H9 (cell line): ENCODE data around the gene MIPOL1. TPM values are rescaled to one million over a fixed set of nuclear protein-coding genes. Genes with fewer than 3 reads are reported as not detected.

Experiments
- DNase-seq: peaks from one replicate; pipeline ENCODE4 v3.0.0-alpha.2; 2017
- H2AFZ ChIP-seq: one replicate; pipeline ENCODE4 v1.6.1; 2013; ENCODE audit warnings: mild to moderate bottlenecking, low read length, control low read depth, moderate library complexity
- H2AK5ac ChIP-seq: 2 replicates; pipeline ENCODE4 v1.6.1; 2013; ENCODE audit warnings: low read length, control low read depth, mixed read lengths; ENCODE audit not compliant: insufficient read length
- H2BK120ac ChIP-seq: one replicate; pipeline ENCODE4 v1.6.1; 2013; ENCODE audit warnings: low read depth, mild to moderate bottlenecking, low read length, control low read depth, inconsistent platforms; ENCODE audit not compliant: poor library complexity, severe bottlenecking
- H2BK12ac ChIP-seq: 2 replicates; pipeline ENCODE4 v1.6.1; 2013; ENCODE audit warnings: low read length, control low read depth, mixed read lengths, low read depth; ENCODE audit not compliant: insufficient read length
- H2BK15ac ChIP-seq: 2 replicates; pipeline ENCODE4 v1.6.1; 2013; ENCODE audit warnings: low read depth, low read length, control low read depth
- H2BK20ac ChIP-seq: one replicate; pipeline ENCODE4 v1.6.1; 2013; ENCODE audit warnings: low read depth, mild to moderate bottlenecking, low read length, control low read depth, inconsistent platforms; ENCODE audit not compliant: poor library complexity, severe bottlenecking
- H2BK5ac ChIP-seq: 2 replicates; pipeline ENCODE4 v1.6.1; 2013; ENCODE audit warnings: low read length, control low read depth, mixed read lengths; ENCODE audit not compliant: insufficient read length
- H3K14ac ChIP-seq: 2 replicates; pipeline ENCODE4 v1.6.1; 2013; ENCODE audit warnings: low read length, control low read depth; ENCODE audit not compliant: insufficient read depth
- H3K18ac ChIP-seq: 2 replicates; pipeline ENCODE4 v1.6.1; 2013; ENCODE audit warnings: low read depth, mild to moderate bottlenecking, mixed read lengths, low read length, control low read depth; ENCODE audit not compliant: insufficient read length
- H3K23ac ChIP-seq: 2 replicates; pipeline ENCODE4 v1.6.1; 2013; ENCODE audit warnings: low read length, control low read depth, mixed read lengths, low read depth; ENCODE audit not compliant: insufficient read length
- H3K23me2 ChIP-seq: 2 replicates; pipeline ENCODE4 v1.6.1; 2013; ENCODE audit warnings: low read depth, mild to moderate bottlenecking, mixed read lengths, low read length, control low read depth; ENCODE audit not compliant: insufficient read length, poor library complexity, severe bottlenecking
- H3K27ac ChIP-seq: 2 replicates; pipeline ENCODE4 v1.5.1; 2013; ENCODE audit warnings: low read length, control low read depth, mixed read lengths, low read depth; ENCODE audit not compliant: insufficient read length
- H3K27me3 ChIP-seq: 2 replicates; pipeline ENCODE4 v1.6.1; 2013; ENCODE audit warnings: low read length, control low read depth, inconsistent platforms; ENCODE audit not compliant: insufficient read depth
- H3K4ac ChIP-seq: 2 replicates; pipeline ENCODE4 v1.6.1; 2013; ENCODE audit warnings: low read depth, mild to moderate bottlenecking, control low read depth, inconsistent platforms, low read length, moderate library complexity
- H3K4me1 ChIP-seq: 2 replicates; pipeline ENCODE4 v1.6.1; 2013; ENCODE audit warnings: low read length, control low read depth, inconsistent platforms; ENCODE audit not compliant: insufficient read depth
- H3K4me2 ChIP-seq: 2 replicates; pipeline ENCODE4 v1.6.1; 2013; ENCODE audit warnings: low read length, control low read depth, mixed read lengths; ENCODE audit not compliant: insufficient read length, insufficient read depth
- H3K56ac ChIP-seq: 2 replicates; pipeline ENCODE4 v1.6.1; 2013; ENCODE audit warnings: low read depth, mild to moderate bottlenecking, mixed read lengths, low read length, control low read depth; ENCODE audit not compliant: insufficient read length
- H3K79me1 ChIP-seq: 2 replicates; pipeline ENCODE4 v1.6.1; 2013; ENCODE audit warnings: low read depth, mild to moderate bottlenecking, moderate library complexity, low read length, control low read depth, inconsistent platforms; ENCODE audit not compliant: insufficient read depth, poor library complexity, severe bottlenecking
- H3K79me2 ChIP-seq: 2 replicates; pipeline ENCODE4 v1.6.1; 2013; ENCODE audit warnings: low read length, control low read depth, inconsistent platforms; ENCODE audit not compliant: insufficient read depth
- H3K9ac ChIP-seq: 2 replicates; pipeline ENCODE4 v1.6.1; 2013; ENCODE audit warnings: low read length, control low read depth, mixed read lengths; ENCODE audit not compliant: insufficient read length; ENCODE audit errors: extremely low read depth
- H3K9me3 ChIP-seq: one replicate; pipeline ENCODE4 v1.6.1; 2013; ENCODE audit warnings: low read depth, low read length, inconsistent platforms; ENCODE audit not compliant: control insufficient read depth
- H3T11ph ChIP-seq: one replicate; pipeline ENCODE4 v1.6.1; 2013; ENCODE audit warnings: mild to moderate bottlenecking, low read length, control low read depth, inconsistent platforms
- H4K20me1 ChIP-seq: one replicate; pipeline ENCODE4 v1.6.1; 2013; ENCODE audit not compliant: control insufficient read depth, insufficient read length, insufficient read depth
- H4K5ac ChIP-seq: 2 replicates; pipeline ENCODE4 v1.6.1; 2013; ENCODE audit warnings: low read depth, mild to moderate bottlenecking, mixed read lengths, low read length, control low read depth; ENCODE audit not compliant: insufficient read length
- H4K8ac ChIP-seq: replicated peaks from 2 replicates; pipeline ENCODE4 v1.6.1; 2013; ENCODE audit warnings: low read length, control low read depth, mixed read lengths, low read depth; ENCODE audit not compliant: insufficient read length
- H4K91ac ChIP-seq: 2 replicates; pipeline ENCODE4 v1.6.1; 2013; ENCODE audit warnings: low read depth, mild to moderate bottlenecking, moderate library complexity, mixed read lengths, low read length, control low read depth; ENCODE audit not compliant: insufficient read length
- H3K27ac Mint-ChIP-seq, 3 experiments: 2 replicates in 2 of 3; 3 replicates in 1 of 3; pipeline ENCODE4 v1.8.0; 2020 to 2021; ENCODE audit warnings: mixed read lengths in 3 of 3, mild to moderate bottlenecking in 1 of 3, moderate library complexity in 1 of 3
- H3K27me3 Mint-ChIP-seq: 2 replicates; pipeline ENCODE4 v1.8.0; 2021; ENCODE audit warnings: low read depth, mild to moderate bottlenecking, moderate library complexity, mixed read lengths
- H3K36me3 Mint-ChIP-seq, 3 experiments: 2 replicates in 2 of 3; 3 replicates in 1 of 3; pipeline ENCODE4 v1.8.0; 2020 to 2021; ENCODE audit warnings: low read depth in 3 of 3, mixed read lengths in 3 of 3; ENCODE audit not compliant: insufficient read depth in 1 of 3
- H3K4me1 Mint-ChIP-seq, 2 experiments: 2 replicates each; pipeline ENCODE4 v1.8.0; 2020; ENCODE audit warnings: mixed read lengths in 2 of 2
- H3K4me3 Mint-ChIP-seq, 2 experiments: 2 replicates in 1 of 2; 3 replicates in 1 of 2; pipeline ENCODE4 v1.8.0; 2020 to 2021; ENCODE audit warnings: mild to moderate bottlenecking in 2 of 2, mixed read lengths in 2 of 2, moderate library complexity in 1 of 2
- H3K9me3 Mint-ChIP-seq, 2 experiments: 2 replicates in 1 of 2; 3 replicates in 1 of 2; pipeline ENCODE4 v1.8.0; 2020; ENCODE audit warnings: mild to moderate bottlenecking in 2 of 2, mixed read lengths in 2 of 2, moderate library complexity in 1 of 2
- WGBS: extraction: QIAGEN DNeasy Blood & Tissue Kit; methylation state at CpG from one replicate; pipeline ENCODE4 v1.1.7; 2013; ENCODE audit warnings: missing lambda C conversion rate, low lambda C conversion rate, mixed read lengths; ENCODE audit not compliant: insufficient read length; ENCODE audit errors: extremely low coverage; 5-methylcytosine and 5-hydroxymethylcytosine counted together
- total RNA-seq: library from RNA; stranded (reverse); gene quantifications from 2 replicates; pipeline ENCODE4 v1.2.1, GENCODE V29; 2021
- TF ChIP-seq, protein P1 (sequence below): fragments of 200-600 bp; sonication (generic); conservative IDR thresholded peaks from 3 replicates; pipeline ENCODE4 v1.8.0; 2021; ENCODE audit warnings: antibody characterized with exemption, mild to moderate bottlenecking

The MIPOL1 gene
- total RNA-seq, 1 experiment from 2014 or later, result 15.6 TPM

DNA sequence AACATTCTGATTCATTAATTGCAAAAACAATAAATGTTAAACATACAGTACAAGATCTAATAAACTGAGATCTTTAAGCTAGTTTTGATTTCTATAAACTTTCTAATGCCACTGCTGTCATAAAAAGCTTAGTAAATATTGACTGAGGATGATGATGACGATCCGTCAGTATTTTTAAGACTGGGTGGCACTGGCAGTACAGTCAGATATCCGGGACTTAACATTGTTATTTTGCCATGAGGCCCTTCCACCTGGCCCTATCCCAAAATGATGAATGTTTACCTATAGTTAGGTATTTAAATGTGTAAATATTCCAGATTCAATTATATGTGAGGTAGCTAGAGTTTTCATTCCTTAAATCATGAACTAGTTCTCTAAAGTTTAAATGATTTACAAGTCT lies 238.8 kb downstream of the MIPOL1 start:
- Histone ChIP-seq H2BK5ac (no peak overlapping the region), H3K27me3 (no peaks in the 10 kb centered on the region), H2BK12ac (no peak overlapping the region), H3K56ac (no peak overlapping the region), H3K27ac (no peak overlapping the region), H3K23ac (no peak overlapping the region), H2BK15ac (no peak overlapping the region), H2AK5ac (no peak overlapping the region), H2BK20ac (no peak overlapping the region), H4K8ac (no peak overlapping the region), H4K5ac (no peak overlapping the region), H3K9ac (no peak overlapping the region), H3K79me1 (no peaks in the 10 kb centered on the region), H3K79me2 (no peaks in the 10 kb centered on the region), H2AFZ (no peak overlapping the region), H4K20me1 (no peaks in the 10 kb centered on the region), H3K14ac (no peak overlapping the region), H4K91ac (no peak overlapping the region), H3K18ac (no peak overlapping the region), H3K4ac (no peak overlapping the region), H3K9me3 (no peaks in the 10 kb centered on the region), H3K4me2 (no peak overlapping the region), H2BK120ac (no peak overlapping the region), H3T11ph (no peak overlapping the region), H3K4me1 (no peaks in the 10 kb centered on the region), H3K23me2 (no peaks in the 10 kb centered on the region)
- Mint-ChIP-seq H3K4me3 (no peak overlapping the region), H3K27ac (no peak overlapping the region; a peak in 1 of 7 replicates), H3K27me3 (no peaks in the 10 kb centered on the region), H3K9me3 (peaks cover 5 to 8% of the 10 kb centered on the region in 2 experiments; a peak in 4 of 5 replicates), H3K36me3 (peaks cover 5 to 14% (median 13%) of the 10 kb centered on the region in 3 experiments; a peak in 4 of 7 replicates), H3K4me1 (peaks cover 3% of the 10 kb centered on the region in 2 experiments; a peak in 2 of 4 replicates)
- DNase-seq, result no peak
- TF ChIP-seq, protein P1, sequence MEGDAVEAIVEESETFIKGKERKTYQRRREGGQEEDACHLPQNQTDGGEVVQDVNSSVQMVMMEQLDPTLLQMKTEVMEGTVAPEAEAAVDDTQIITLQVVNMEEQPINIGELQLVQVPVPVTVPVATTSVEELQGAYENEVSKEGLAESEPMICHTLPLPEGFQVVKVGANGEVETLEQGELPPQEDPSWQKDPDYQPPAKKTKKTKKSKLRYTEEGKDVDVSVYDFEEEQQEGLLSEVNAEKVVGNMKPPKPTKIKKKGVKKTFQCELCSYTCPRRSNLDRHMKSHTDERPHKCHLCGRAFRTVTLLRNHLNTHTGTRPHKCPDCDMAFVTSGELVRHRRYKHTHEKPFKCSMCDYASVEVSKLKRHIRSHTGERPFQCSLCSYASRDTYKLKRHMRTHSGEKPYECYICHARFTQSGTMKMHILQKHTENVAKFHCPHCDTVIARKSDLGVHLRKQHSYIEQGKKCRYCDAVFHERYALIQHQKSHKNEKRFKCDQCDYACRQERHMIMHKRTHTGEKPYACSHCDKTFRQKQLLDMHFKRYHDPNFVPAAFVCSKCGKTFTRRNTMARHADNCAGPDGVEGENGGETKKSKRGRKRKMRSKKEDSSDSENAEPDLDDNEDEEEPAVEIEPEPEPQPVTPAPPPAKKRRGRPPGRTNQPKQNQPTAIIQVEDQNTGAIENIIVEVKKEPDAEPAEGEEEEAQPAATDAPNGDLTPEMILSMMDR, result no peak
- WGBS, result no CpG with 5 or more reads among the region's 3 CpGs
